Activated CD8-positive, alpha-beta memory T cell treated with anti-CD3 and anti-CD28 coated beads, Interleukin-2, amount 50 U/mL, for 4 hours (primary cell): ENCODE data around the gene ANKRD28.
"Not testable (repeated sequence)": the region's sequence is repeated elsewhere in the genome, so short reads cannot be mapped to it uniquely, and the experiment has no call there.

ENCODE experiments used
- DNase-seq: peaks from one replicate; pipeline ENCODE4 v3.0.0-alpha.2; 2020

ANKRD28 gene

DNA sequence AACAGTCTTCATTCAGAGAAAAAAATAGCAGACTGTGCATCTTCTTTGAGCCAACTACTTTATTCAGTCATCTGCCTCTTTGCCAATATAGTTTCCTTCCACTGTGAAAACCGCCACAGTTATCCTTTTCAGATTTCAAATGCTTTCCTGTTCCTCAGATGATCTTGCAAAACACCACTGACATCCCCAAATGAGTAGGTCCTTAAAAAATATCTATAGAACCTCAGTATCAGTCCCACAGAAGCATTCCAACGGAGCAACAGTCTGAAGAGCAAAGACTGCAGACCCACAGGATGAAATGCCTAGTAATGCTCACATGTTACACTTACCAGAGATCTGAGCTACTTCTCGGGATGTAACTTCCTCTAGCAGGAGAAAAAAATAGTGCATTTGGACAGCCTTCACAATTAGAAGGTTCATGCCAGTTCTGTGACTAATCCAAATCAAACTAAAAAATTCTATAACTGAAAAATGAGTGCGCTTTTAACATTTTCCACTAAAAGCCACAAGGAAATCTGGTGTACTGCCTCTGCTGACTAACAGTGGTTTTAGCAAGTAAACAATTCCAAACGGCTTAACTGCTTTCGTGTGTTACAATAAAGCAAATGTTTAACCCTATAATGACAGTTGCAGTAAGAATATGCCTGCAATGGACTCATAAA is at the start of gene ANKRD28:
TSS of gene ANKRD28 (minus strand) at position 338 of the 662 bp plus-strand sequence. CDS start 1,458 bp downstream, outside the sequence.
- no peak for DNase-seq

- no peak for DNase-seq
Measured at GRCh38 chr3:15847239-15847638, 49.5 kb upstream of the ANKRD28 start.

DNA sequence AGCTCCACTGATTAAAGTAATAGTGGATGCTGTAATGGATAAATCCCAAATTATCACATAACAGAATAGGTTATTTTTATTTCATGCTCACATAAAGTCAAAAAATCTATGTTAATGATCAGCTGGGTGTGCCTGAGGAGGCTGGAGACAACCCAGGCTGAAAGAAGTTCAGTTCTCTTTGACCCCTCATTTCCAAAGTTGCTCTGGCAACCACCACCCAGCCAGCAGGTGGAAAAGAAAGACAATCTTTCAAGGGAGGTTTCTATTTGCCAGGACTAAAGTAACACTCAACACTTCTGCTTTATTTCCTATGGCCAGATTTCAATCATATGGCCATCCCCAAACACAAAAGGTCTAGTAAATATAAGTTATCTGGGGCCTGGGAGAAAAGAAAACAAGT is 48.8 kb upstream of the ANKRD28 start:
- no peak for DNase-seq

GRCh38 chr3:15845475-15845874 is 47.7 kb upstream of the ANKRD28 start:
- no peak for DNase-seq

- no peak for DNase-seq
Measured at GRCh38 chr3:15844889-15845288, 47.1 kb upstream of the ANKRD28 start.

GRCh38 chr3:15841091-15841973 is 43.6 kb upstream of the ANKRD28 start:
- DNase-seq = not testable (repeated sequence)

- no peak for DNase-seq
Measured at GRCh38 chr3:15839568-15839967, 41.8 kb upstream of the ANKRD28 start.

- no peak for DNase-seq
Measured at GRCh38 chr3:15831927-15832326, 34.1 kb upstream of the ANKRD28 start.

- no peak for DNase-seq
Measured at GRCh38 chr3:15825016-15825415, 27.2 kb upstream of the ANKRD28 start.

GRCh38 chr3:15823092-15823491 is 25.3 kb upstream of the ANKRD28 start:
- DNase-seq = no peak

DNA sequence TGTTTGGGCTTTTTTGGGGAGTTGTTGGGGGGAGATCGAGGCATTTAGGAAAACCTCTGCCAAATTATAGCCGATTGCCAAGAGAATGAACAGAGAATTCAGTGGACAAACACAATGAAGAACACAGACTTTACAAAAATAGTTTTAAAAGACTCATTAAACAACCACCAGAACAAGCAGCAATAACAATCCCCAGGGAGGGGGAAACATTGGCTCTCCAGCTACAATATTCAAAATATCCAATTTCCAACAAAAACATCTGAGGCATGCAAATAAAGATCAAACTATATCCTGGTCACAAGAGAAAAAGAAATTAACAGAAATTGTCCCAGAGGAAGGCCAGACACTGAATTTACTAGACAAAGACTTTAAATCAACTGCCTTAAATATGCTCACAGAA is 24.5 kb upstream of the ANKRD28 start:
- DNase-seq = no peak

- DNase-seq = no peak
Measured at GRCh38 chr3:15820911-15821310, 23.1 kb upstream of the ANKRD28 start.

DNA sequence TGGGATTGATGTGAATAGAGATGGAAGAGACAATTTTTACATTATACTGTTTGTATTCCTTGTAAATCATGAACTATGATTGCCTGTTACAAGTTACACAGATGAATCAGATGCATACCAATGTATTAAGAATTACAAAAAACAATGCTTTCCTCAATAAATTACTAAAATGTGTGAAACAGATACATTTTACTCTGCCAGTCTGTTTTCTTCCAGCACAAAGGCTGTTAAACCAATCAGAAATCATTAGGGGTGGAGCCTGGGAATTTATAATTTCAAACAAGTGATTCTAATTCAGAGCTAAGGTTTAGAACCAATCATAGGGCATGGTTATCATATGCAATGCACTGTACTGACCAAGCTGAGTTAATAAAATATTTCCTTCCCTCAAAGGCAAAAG is 21.8 kb upstream of the ANKRD28 start:
- no peak for DNase-seq

- no peak for DNase-seq
Measured at GRCh38 chr3:15819043-15819442, 21.3 kb upstream of the ANKRD28 start.

GRCh38 chr3:15815696-15816095 is 17.9 kb upstream of the ANKRD28 start:
- DNase-seq = no peak

DNA sequence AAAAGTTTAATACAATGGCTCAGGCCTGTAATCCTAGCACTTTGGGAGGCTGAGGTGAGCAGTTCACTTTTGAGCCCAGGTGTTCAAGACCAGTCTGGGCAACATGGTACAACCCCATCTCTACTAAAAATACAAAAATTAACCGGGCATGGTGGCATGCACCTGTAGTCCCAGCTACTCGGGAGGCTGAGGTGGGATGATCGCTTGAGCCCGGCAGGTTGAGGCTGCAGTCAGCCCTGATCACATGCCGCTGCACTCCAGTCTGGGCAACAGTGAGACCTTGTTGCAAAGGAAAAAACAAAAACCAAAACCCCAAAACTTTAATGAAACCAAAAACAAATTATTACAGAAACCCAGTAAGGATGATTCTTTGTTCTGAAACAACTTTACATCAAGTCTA is 15.3 kb upstream of the ANKRD28 start:
- DNase-seq = not testable (repeated sequence)

DNA sequence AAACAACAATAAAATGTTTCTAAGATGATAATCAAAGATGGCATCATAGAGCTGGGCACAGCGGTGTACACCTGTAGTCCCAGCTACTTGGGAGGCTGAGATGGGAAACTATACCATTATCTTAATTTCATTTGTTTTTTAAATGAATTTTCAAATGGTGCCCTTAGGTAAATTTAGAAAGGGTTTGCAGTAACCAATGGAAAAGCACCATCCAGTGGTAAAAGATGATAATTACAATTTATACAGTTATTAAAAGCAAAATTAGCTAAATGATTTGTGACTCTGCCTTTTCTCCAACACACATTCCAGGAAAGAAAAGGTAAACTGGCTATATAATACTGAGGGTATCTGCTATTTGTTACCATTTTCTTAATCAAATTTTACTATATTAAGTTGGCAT is 14.4 kb upstream of the ANKRD28 start:
- no peak for DNase-seq

- no peak for DNase-seq
Measured at GRCh38 chr3:15810702-15811101, 12.9 kb upstream of the ANKRD28 start.

- DNase-seq = no peak
Measured at GRCh38 chr3:15809313-15809712, 11.5 kb upstream of the ANKRD28 start.

GRCh38 chr3:15808679-15809310 is 11.0 kb upstream of the ANKRD28 start:
- no peak for DNase-seq

DNA sequence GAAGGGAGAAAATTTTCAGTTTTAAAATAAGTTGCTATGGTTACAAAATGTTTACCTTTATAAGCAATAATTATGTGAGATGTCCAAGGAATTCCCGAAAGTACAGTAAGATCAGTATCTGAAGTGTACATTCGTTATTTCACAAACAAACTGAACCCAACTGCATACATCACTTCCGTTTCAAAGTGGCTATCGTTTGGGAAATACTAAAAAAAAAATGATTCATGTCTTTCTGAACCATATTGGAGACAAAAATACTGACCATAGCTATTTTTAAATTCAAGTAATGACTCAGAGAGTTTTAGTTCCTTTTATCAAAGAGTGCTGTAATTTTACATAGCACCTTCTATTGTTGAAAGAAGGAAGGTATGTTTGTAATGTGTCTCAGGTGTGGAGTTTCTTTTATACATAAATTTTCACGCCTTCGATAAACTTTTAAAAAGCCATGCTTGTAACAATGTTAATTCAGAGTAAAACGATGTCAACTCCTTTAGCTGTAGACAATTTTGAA is 8.0 kb upstream of the ANKRD28 start:
- no peak for DNase-seq

DNA sequence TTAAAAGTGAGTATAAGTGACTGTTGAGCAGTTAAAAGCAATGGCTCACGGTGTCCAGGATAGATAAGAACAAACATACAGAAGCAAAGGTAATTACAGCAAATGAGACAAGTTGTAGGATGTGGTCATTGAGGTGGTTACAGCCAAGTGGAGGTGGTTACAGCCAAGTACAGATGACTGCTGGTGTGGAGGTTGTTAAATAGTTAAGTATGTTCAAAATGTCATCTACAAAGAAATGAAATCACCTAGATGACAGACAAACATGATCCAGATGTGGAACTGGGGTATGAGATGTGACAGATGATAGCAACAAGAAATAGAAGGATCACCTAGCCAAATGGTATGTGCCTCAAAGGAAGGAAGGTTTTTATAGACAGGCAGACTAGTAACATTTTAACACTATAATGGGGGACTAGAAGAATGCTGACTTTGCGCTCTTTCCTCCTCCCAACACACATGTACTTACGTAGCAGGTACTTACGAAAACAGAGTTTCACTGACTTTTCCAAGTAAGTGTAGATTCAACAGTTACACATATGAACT is 6.8 kb upstream of the ANKRD28 start:
- DNase-seq = no peak

GRCh38 chr3:15803921-15804320 is 6.1 kb upstream of the ANKRD28 start:
- no peak for DNase-seq
